LNCaP clone FGC (cell line): ENCODE measurements around the gene MICALL1.

Experiments
- DNase-seq: peaks from one replicate; pipeline ENCODE4 v3.0.0-alpha.2; 2011; ENCODE audit warnings: low read depth
- H3K4me3 ChIP-seq: 2 replicates; pipeline ENCODE4 v1.5.1; 2011; ENCODE audit warnings: mild to moderate bottlenecking, low read depth, low read length, control low read depth
- CTCF ChIP-seq: IDR thresholded peaks from 2 replicates; pipeline ENCODE4 v1.5.1; 2012; ENCODE audit warnings: mild to moderate bottlenecking; ENCODE audit not compliant: control insufficient read depth, insufficient read depth; ENCODE audit errors: extremely low read depth

Gene MICALL1

GRCh38 chr22:37985751-37986281, 79.7 kb downstream of the MICALL1 start:
- no peak for DNase-seq
- TF ChIP-seq CTCF, result no peak
- H3K4me3 ChIP-seq, result no peak overlapping the region

GRCh38 chr22:37986371-37986770, 80.3 kb downstream of the MICALL1 start:
- H3K4me3 ChIP-seq, result no peak overlapping the region
- no peak for TF ChIP-seq CTCF
- no peak for DNase-seq

GRCh38 chr22:37989146-37990045, 83.3 kb downstream of the MICALL1 start:
- no peak for DNase-seq
- no peak overlapping the region for H3K4me3 ChIP-seq
- TF ChIP-seq CTCF, result no peak

GRCh38 chr22:37990301-37990700, 84.2 kb downstream of the MICALL1 start:
- no peak for TF ChIP-seq CTCF
- no peak for DNase-seq
- H3K4me3 ChIP-seq, result no peak overlapping the region

GRCh38 chr22:37990862-37991261, 84.8 kb downstream of the MICALL1 start:
- H3K4me3 ChIP-seq, result no peak overlapping the region
- no peak for TF ChIP-seq CTCF
- DNase-seq, result no peak

GRCh38 chr22:37991731-37992442, 85.8 kb downstream of the MICALL1 start:
- no peak for DNase-seq
- no peak overlapping the region for H3K4me3 ChIP-seq
- TF ChIP-seq CTCF, result no peak
